ENCODE results near the gene PAX8. TPM values are rescaled to one million over a fixed set of nuclear protein-coding genes. Genes with fewer than 3 reads are reported as not detected.

PAX8 gene
- total and polyA plus RNA-seq, 2 of the 13 experiments (the other 11 are each of a cell fraction or from before 2014, with no cell fraction given), result 1.5 to 8.8 TPM

- TF ChIP-seq ZBTB40 (IDR thresholded peaks at IDR 0.05), result no peak
- 0 out of 2 replicates have a peak, but pooled peaks have one; percentile 27 for TF ChIP-seq ZBTB40 (CRISPR knock-in tag; IDR thresholded peaks at IDR 0.05)
- TF ChIP-seq FOXC1 (CRISPR knock-in tag; IDR thresholded peaks at IDR 0.05; ENCODE audit: borderline replicate concordance), result 0 out of 2 replicates have a peak, but pooled peaks have one; percentile 25
- TF ChIP-seq TEAD2 (CRISPR knock-in tag; IDR thresholded peaks at IDR 0.05), result no peak
- 0 out of 2 replicates have a peak, but pooled peaks have one; percentile 54 for TF ChIP-seq FOXO4 (CRISPR knock-in tag; conservative IDR thresholded peaks at IDR 0.05)
- 0 out of 2 replicates have a peak, but pooled peaks have one; percentile 43 for TF ChIP-seq ZC3H4 (CRISPR knock-in tag; IDR thresholded peaks at IDR 0.05; ENCODE audit: borderline replicate concordance)
- TF ChIP-seq ZBTB3 (CRISPR knock-in tag; IDR thresholded peaks at IDR 0.05; ENCODE audit: borderline replicate concordance, low read depth), result no peak
- no peak for TF ChIP-seq ZNF777 (CRISPR knock-in tag; IDR thresholded peaks at IDR 0.05)
- TF ChIP-seq ASH2L (IDR thresholded peaks at IDR 0.05; ENCODE audit: insufficient read length, low read depth, low read length), result no peak
- TF ChIP-seq MLX (CRISPR knock-in tag; IDR thresholded peaks at IDR 0.05), result no peak
- TF ChIP-seq SP5 (CRISPR knock-in tag; IDR thresholded peaks at IDR 0.05; ENCODE audit: borderline replicate concordance, low read depth), result no peak
- peak; percentile 78; the same call in 1 of the 2 replicates for TF ChIP-seq ZNF24 (IDR thresholded peaks at IDR 0.05)
- TF ChIP-seq ZBTB39 (CRISPR knock-in tag; IDR thresholded peaks at IDR 0.05), result no peak
- no peak for TF ChIP-seq ZNF30 (CRISPR knock-in tag; IDR thresholded peaks at IDR 0.05)
- TF ChIP-seq ZNF569 (CRISPR knock-in tag; IDR thresholded peaks at IDR 0.05; ENCODE audit: borderline replicate concordance), result no peak
- no peak for TF ChIP-seq MTA1 (CRISPR knock-in tag; IDR thresholded peaks at IDR 0.05; ENCODE audit: borderline replicate concordance)
These were observed 38.4 kb downstream of the PAX8 start (continued) for GRCh38 chr2:113240150-113240914.
